AG09309 (cell line): ENCODE measurements around the gene AP3B2.
A peak's percentile ranks its signal among the peaks of the same experiment; 100 is the strongest.
"Not testable (repeated sequence)": the region's sequence is repeated elsewhere in the genome, so short reads cannot be mapped to it uniquely, and the experiment has no call there.

ENCODE experiments used
- DNase-seq: peaks from one replicate; pipeline ENCODE4 v3.0.0-alpha.2; 2010; ENCODE audit warnings: low read depth
- H3K4me3 ChIP-seq: 2 replicates; pipeline ENCODE4 v1.5.1; 2011; ENCODE audit warnings: mild to moderate bottlenecking, low read depth, low read length, moderate library complexity; ENCODE audit not compliant: control insufficient read depth
- TF ChIP-seq, protein P1 (sequence below): IDR thresholded peaks from 2 replicates; pipeline ENCODE4 v1.5.1; 2011; ENCODE audit warnings: mild to moderate bottlenecking, low read depth, low read length, inconsistent platforms; ENCODE audit not compliant: insufficient read depth, control insufficient read depth; ENCODE audit errors: missing control alignments

Gene AP3B2

DNA sequence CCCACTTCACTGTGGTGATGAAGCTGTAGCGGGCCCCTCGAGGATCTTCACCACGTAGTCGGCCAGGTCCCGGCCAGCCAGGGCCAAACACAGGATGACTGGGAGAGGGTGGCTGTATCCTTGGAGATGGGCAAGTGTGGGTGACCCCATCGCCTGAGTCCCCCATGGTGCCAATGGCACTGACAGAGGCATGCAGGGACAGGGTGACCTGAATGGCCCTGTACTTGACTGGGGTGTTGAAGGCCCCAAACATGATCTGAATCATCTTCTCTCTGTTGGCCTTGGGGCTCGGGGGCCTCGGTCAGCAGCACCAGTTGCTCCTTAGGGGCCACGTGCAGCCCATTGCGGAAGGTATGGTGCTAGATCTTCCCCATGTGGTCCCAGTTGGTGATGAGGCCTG is 17.1 kb upstream of the AP3B2 start:
- TF ChIP-seq, protein P1, sequence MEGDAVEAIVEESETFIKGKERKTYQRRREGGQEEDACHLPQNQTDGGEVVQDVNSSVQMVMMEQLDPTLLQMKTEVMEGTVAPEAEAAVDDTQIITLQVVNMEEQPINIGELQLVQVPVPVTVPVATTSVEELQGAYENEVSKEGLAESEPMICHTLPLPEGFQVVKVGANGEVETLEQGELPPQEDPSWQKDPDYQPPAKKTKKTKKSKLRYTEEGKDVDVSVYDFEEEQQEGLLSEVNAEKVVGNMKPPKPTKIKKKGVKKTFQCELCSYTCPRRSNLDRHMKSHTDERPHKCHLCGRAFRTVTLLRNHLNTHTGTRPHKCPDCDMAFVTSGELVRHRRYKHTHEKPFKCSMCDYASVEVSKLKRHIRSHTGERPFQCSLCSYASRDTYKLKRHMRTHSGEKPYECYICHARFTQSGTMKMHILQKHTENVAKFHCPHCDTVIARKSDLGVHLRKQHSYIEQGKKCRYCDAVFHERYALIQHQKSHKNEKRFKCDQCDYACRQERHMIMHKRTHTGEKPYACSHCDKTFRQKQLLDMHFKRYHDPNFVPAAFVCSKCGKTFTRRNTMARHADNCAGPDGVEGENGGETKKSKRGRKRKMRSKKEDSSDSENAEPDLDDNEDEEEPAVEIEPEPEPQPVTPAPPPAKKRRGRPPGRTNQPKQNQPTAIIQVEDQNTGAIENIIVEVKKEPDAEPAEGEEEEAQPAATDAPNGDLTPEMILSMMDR = no peak
- H3K4me3 ChIP-seq = no peak overlapping the region
- no peak for DNase-seq

DNA sequence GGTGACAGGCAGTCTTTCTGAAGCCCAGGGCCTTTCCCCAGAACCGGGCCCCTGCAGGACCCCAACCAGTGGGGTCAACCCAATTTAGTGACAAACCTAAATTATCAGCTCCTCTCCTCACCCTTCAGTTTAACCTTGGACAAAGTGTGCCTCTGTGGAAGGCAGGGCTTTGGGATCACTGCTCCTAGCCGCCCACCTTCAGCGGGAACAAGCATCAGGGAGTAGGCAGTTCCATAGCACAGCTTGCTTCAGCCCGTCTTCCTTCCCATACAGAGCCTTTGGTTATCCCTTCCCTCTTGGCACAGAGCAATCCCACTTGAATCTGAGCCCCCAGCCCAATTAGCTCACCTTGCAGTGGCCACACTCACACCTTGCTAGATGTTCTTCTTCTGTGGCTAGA is 5.3 kb upstream of the AP3B2 start:
- H3K4me3 ChIP-seq = no peak overlapping the region
- no peak for DNase-seq
- TF ChIP-seq, protein P1 = no peak

DNA sequence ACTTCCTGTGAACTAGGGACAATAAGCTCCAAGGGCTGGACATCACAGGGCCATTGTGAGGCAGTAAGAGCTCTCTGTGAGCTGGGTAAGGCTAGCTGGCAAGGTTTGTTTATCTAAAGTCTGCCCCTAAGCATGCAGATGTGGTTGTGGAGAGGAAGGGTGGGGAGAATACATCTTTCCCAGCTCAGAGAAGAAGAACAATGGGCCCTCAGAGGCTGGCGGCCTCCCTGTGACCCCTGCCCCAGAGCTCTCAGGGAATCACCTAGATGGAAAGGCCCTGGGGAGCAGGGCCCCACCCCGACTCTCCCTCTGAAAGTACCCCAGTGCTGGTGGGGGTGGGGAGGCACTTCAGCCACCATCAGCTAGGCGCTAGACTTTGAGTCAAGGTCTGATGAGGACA is 4.3 kb upstream of the AP3B2 start:
- DNase-seq = no peak
- H3K4me3 ChIP-seq = no peak overlapping the region
- TF ChIP-seq, protein P1 = no peak

DNA sequence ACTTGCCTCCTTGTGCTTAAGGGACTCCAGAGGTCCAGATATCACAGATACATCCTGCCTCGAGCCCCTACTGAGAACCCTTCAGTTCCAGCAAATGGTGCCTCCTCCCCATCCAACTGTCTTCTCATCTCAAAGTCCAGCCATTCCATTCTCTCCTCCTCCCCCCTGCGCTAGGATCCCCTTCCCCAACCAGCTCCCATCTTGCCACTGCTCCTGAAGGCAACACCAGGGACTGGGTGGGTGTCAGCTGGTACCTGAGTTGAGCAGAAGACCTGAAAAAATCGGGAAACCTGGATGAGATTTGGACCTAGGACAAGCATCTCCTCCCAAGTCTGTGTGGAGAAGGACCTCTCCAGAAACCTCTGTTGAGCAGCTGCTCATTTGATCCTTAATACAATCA is 2.4 kb upstream of the AP3B2 start:
- TF ChIP-seq, protein P1 = no peak
- no peak for DNase-seq
- no peak overlapping the region for H3K4me3 ChIP-seq

DNA sequence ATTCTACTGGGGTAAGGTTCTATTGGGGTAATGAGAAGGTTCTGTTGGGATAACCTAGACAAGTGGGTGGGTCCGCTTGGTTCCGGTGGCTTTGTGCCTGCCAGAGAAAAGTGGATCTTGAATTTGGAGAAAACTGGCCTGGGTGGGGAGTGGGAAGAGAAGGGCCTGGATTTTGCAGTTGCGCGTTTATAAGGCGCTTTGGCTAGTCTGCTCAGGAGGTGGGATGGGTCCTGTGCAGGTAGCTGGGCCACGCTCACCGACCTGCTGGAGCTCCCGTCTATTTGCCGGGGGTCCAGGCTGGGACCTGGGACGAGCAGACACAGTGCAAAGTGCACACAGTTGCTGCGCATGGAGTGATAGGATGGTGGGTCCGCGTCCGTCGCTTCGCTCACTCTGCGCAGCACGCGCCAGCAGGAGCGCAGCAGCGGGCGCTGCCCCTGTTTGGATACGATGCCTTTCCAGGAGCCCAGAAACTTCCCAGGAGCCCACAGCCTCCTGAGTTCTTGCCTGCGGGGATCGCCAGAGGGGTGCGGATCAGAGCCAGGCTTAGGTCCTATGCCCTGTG is 1.3 kb upstream of the AP3B2 start:
- DNase-seq = no peak
- no peak overlapping the region for H3K4me3 ChIP-seq
- TF ChIP-seq, protein P1 = no peak

DNA sequence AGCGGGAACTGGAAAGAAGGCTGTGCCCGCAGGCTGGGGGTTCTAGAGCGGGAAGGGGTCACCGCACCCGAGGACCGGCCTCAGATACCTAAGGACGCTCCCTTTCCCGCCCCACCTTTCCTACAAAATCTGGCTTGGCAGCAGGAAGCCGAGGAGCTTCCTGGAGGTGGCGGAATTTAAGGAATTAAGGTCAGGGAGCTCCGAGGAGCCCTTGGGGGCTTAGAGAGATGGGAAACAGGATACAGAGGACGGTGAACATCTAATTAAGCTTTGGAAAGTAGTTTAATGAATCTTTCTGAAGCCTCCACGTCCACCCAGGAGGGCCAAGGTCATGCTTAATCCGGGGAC is 507 bp upstream of the AP3B2 start:
- H3K4me3 ChIP-seq = peak overlapping the region; percentile 51
- DNase-seq = no peak
- TF ChIP-seq, protein P1 = no peak

DNA sequence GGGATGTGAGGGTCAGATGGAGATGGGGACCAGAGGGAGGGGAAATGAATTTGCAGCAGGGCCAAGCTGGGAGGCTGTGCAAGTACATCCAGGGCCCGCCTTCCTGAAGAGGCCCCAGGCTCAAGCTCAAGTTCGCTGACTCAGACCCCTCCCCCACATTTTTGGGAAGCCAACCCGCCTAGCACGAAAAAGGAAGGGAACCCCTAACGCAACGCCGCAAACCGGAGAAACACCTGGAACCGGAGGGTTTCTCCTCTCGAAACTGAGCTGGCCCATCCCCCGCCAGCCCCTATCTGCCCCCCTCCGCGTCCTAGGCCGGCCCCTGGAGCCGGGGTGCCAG is 624 bp downstream of the AP3B2 start:
- peak overlapping the region; percentile 51 for H3K4me3 ChIP-seq
- no peak for DNase-seq
- TF ChIP-seq, protein P1 = no peak

DNA sequence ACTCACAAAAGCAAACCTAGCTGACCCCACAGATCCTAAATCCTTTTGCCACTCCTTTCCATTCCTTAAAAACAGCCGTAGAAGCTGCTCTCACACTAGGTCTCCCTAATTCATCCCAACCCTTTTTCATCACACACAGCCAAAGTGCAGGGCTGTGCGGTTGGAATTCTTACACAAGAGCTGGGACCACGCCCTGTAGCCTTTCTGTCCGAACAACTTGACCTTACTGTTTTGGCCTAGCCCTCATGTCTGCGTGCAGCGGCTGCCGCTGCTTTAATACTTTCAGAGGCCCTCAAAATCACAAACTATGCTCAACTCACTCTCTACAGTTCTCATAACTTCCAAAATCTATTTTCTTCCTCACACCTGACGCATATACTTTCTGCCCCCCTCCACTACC is 3.8 kb downstream of the AP3B2 start:
- H3K4me3 ChIP-seq, DNase-seq: not testable (repeated sequence)
